GM23338 (cell line): Measurements from ENCODE around the gene NCAPD2. TPM values are rescaled to one million over a fixed set of nuclear protein-coding genes. Genes with fewer than 3 reads are reported as not detected.

Experiments used
- ATAC-seq: fragments of 200-7000 bp; cut with Tn5 transposase; 3 replicates; pipeline ENCODE4 v1.9.1; 2020
- DNase-seq: peaks from one replicate; pipeline ENCODE4 v3.0.0-alpha.2; 2015; ENCODE audit warnings: low spot score
- H2AFZ ChIP-seq: fragments of 200-600 bp; sonication (generic); 2 replicates; pipeline ENCODE4 v1.8.0; 2016; ENCODE audit warnings: antibody characterized with exemption, mild to moderate bottlenecking, moderate library complexity
- H3F3A ChIP-seq: fragments of 200-600 bp; sonication (generic); replicated peaks from 2 replicates; pipeline ENCODE4 v1.8.0; 2017; ENCODE audit warnings: antibody characterized with exemption, mixed run types, low read depth
- H3K27ac ChIP-seq: fragments of 200-600 bp; sonication (generic); 2 replicates; pipeline ENCODE4 v1.6.1; 2016; ENCODE audit warnings: low read depth
- H3K27me3 ChIP-seq: fragments of 200-600 bp; sonication (generic); 2 replicates; pipeline ENCODE4 v1.8.0; 2016; ENCODE audit warnings: mild to moderate bottlenecking, mixed run types, moderate library complexity; ENCODE audit not compliant: insufficient read depth
- H3K36me3 ChIP-seq: fragments of 200-600 bp; sonication (generic); 2 replicates; pipeline ENCODE4 v1.8.0; 2016; ENCODE audit warnings: mild to moderate bottlenecking; ENCODE audit not compliant: insufficient read depth
- H3K4me1 ChIP-seq: fragments of 200-600 bp; sonication (generic); 2 replicates; pipeline ENCODE4 v1.8.0; 2016; ENCODE audit warnings: mild to moderate bottlenecking, moderate library complexity; ENCODE audit not compliant: insufficient read depth
- H3K4me2 ChIP-seq: fragments of 200-600 bp; sonication (generic); 2 replicates; pipeline ENCODE4 v1.7.1; 2017; ENCODE audit warnings: mixed run types
- H3K4me3 ChIP-seq: fragments of 200-600 bp; sonication (generic); 2 replicates; pipeline ENCODE4 v1.6.1; 2016; ENCODE audit warnings: mixed run types
- H3K79me2 ChIP-seq: fragments of 200-600 bp; sonication (generic); replicated peaks from 2 replicates; pipeline ENCODE4 v1.8.0; 2017; ENCODE audit warnings: mild to moderate bottlenecking; ENCODE audit not compliant: insufficient read depth
- H3K9me2 ChIP-seq: fragments of 200-600 bp; sonication (generic); 2 replicates; pipeline ENCODE4 v1.8.0; 2017; ENCODE audit not compliant: insufficient read depth
- H4K20me1 ChIP-seq: fragments of 200-600 bp; sonication (generic); replicated peaks from 2 replicates; pipeline ENCODE4 v1.8.0; 2017; ENCODE audit warnings: mild to moderate bottlenecking; ENCODE audit not compliant: insufficient read depth
- H3K27ac Mint-ChIP-seq: 2 replicates; pipeline ENCODE4 v1.8.0; 2020; ENCODE audit warnings: inconsistent platforms, mild to moderate bottlenecking, moderate library complexity, mixed read lengths
- H3K27me3 Mint-ChIP-seq: 3 replicates; pipeline ENCODE4 v1.8.0; 2022; ENCODE audit warnings: low read depth, mild to moderate bottlenecking, moderate library complexity, mixed read lengths, inconsistent platforms; ENCODE audit not compliant: insufficient read depth, poor library complexity
- H3K36me3 Mint-ChIP-seq: 3 replicates; pipeline ENCODE4 v1.8.0; 2021; ENCODE audit warnings: low read depth, mild to moderate bottlenecking, inconsistent platforms, moderate library complexity, mixed read lengths
- H3K4me1 Mint-ChIP-seq: 3 replicates; pipeline ENCODE4 v1.8.0; 2020; ENCODE audit warnings: mild to moderate bottlenecking, inconsistent platforms, mixed read lengths
- H3K4me3 Mint-ChIP-seq: 3 replicates; pipeline ENCODE4 v1.8.0; 2021; ENCODE audit warnings: moderate library complexity, mild to moderate bottlenecking, inconsistent platforms, mixed read lengths
- H3K9me3 Mint-ChIP-seq: 3 replicates; pipeline ENCODE4 v1.8.0; 2020; ENCODE audit warnings: moderate library complexity, mild to moderate bottlenecking, inconsistent platforms, mixed read lengths
- NANOG ChIP-seq: IDR thresholded peaks from 2 replicates; pipeline ENCODE4 v1.6.1; 2016; ENCODE audit warnings: antibody characterized with exemption, borderline replicate concordance
- STAT1 ChIP-seq: IDR thresholded peaks from one replicate; pipeline ENCODE4 v1.6.1; 2016; ENCODE audit warnings: antibody characterized with exemption; ENCODE audit not compliant: unreplicated experiment
- ZNF114 ChIP-seq: fragments of 250-450 bp; sonication (Bioruptor Pico); IDR thresholded peaks from 2 replicates; pipeline ENCODE4 v1.5.0; 2020; ENCODE audit warnings: mild to moderate bottlenecking, moderate library complexity
- polyA plus RNA-seq: library from polyadenylated mRNA; unstranded; fragments of >200 nt; fragmentation: Nextera tagmentation; extraction: Ambion mirVana; gene quantifications from 2 replicates; pipeline ENCODE4 v1.2.1, GENCODE V29; 2016
- total RNA-seq: library from RNA; depleted of rRNA; stranded (reverse); fragments of >200 nt; shearing (Covaris generic); gene quantifications from 2 replicates; pipeline ENCODE4 v1.2.3, GENCODE V29; 2014
- TF ChIP-seq, protein P1 (sequence below), 2 experiments: fragments of 200-600 bp in 1 of 2; sonication (generic) in 1 of 2; conservative IDR thresholded peaks; 2 replicates each; pipeline versions ENCODE4 v1.5.1 to v1.6.1; 2016 to 2017; ENCODE audit warnings: antibody characterized with exemption in 2 of 2, low read depth in 2 of 2, mild to moderate bottlenecking in 2 of 2, moderate library complexity in 1 of 2
- TF ChIP-seq, protein P2 (sequence below): fragments of 250-450 bp; sonication (Bioruptor Pico); IDR thresholded peaks from 2 replicates; pipeline ENCODE4 v1.5.0; 2020; ENCODE audit warnings: mild to moderate bottlenecking, moderate library complexity
- TF ChIP-seq, protein P3 (sequence below): IDR thresholded peaks from 2 replicates; pipeline ENCODE4 v1.6.1; 2016; ENCODE audit warnings: antibody characterized with exemption

The NCAPD2 gene
- total and polyA plus RNA-seq, 2 experiments from 2014 or later = 34.2 to 217 TPM

DNA sequence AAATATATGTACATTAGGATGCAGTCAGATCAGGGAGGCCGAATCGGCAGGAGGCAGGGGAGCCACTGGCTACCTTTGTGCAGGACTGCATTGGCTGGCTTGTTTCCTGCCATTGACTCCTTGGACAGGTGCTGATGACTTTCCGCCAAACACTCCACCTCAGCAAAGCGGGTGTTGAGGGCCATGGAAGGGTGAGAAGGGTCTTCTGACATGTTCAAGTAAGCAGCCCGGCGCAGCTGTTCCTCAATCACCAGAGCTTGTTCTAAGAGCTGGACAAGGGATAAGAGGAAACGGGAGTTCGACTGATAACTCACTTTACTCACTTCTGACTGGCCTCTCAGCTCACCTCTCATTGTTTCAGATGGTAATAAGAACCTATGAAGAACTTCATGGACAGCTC lies 79.1 kb downstream of the NCAPD2 start:
- Histone ChIP-seq H4K20me1 (peaks cover 9% of the 10 kb centered on the region), H3K27ac (no peak overlapping the region), H2AFZ (no peak overlapping the region), H3K79me2 (0 out of 2 replicates have a peak, but pooled peaks cover 9% of the 10 kb centered on the region), H3K9me2 (no peaks in the 10 kb centered on the region), H3K36me3 (peaks cover 66% of the 10 kb centered on the region), H3K27me3 (no peaks in the 10 kb centered on the region), H3K4me2 (no peak overlapping the region), H3K4me1 (peaks cover 15% of the 10 kb centered on the region), H3F3A (peaks cover 57% of the 10 kb centered on the region), H3K4me3 (no peak overlapping the region)
- DNase-seq (no peak), ATAC-seq (no peak)
- peaks cover 15% of the 10 kb centered on the region for H3K27me3 Mint-ChIP-seq
- H3K4me3 Mint-ChIP-seq = no peak overlapping the region
- peaks cover 90% of the 10 kb centered on the region for H3K36me3 Mint-ChIP-seq
- no peak for TF ChIP-seq NANOG
- no peak for TF ChIP-seq STAT1
- TF ChIP-seq, protein P1, sequence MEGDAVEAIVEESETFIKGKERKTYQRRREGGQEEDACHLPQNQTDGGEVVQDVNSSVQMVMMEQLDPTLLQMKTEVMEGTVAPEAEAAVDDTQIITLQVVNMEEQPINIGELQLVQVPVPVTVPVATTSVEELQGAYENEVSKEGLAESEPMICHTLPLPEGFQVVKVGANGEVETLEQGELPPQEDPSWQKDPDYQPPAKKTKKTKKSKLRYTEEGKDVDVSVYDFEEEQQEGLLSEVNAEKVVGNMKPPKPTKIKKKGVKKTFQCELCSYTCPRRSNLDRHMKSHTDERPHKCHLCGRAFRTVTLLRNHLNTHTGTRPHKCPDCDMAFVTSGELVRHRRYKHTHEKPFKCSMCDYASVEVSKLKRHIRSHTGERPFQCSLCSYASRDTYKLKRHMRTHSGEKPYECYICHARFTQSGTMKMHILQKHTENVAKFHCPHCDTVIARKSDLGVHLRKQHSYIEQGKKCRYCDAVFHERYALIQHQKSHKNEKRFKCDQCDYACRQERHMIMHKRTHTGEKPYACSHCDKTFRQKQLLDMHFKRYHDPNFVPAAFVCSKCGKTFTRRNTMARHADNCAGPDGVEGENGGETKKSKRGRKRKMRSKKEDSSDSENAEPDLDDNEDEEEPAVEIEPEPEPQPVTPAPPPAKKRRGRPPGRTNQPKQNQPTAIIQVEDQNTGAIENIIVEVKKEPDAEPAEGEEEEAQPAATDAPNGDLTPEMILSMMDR (conservative IDR thresholded peaks at IDR 0.05; ENCODE audit: low read depth in 2 of 2) = no peak
- TF ChIP-seq, protein P2, sequence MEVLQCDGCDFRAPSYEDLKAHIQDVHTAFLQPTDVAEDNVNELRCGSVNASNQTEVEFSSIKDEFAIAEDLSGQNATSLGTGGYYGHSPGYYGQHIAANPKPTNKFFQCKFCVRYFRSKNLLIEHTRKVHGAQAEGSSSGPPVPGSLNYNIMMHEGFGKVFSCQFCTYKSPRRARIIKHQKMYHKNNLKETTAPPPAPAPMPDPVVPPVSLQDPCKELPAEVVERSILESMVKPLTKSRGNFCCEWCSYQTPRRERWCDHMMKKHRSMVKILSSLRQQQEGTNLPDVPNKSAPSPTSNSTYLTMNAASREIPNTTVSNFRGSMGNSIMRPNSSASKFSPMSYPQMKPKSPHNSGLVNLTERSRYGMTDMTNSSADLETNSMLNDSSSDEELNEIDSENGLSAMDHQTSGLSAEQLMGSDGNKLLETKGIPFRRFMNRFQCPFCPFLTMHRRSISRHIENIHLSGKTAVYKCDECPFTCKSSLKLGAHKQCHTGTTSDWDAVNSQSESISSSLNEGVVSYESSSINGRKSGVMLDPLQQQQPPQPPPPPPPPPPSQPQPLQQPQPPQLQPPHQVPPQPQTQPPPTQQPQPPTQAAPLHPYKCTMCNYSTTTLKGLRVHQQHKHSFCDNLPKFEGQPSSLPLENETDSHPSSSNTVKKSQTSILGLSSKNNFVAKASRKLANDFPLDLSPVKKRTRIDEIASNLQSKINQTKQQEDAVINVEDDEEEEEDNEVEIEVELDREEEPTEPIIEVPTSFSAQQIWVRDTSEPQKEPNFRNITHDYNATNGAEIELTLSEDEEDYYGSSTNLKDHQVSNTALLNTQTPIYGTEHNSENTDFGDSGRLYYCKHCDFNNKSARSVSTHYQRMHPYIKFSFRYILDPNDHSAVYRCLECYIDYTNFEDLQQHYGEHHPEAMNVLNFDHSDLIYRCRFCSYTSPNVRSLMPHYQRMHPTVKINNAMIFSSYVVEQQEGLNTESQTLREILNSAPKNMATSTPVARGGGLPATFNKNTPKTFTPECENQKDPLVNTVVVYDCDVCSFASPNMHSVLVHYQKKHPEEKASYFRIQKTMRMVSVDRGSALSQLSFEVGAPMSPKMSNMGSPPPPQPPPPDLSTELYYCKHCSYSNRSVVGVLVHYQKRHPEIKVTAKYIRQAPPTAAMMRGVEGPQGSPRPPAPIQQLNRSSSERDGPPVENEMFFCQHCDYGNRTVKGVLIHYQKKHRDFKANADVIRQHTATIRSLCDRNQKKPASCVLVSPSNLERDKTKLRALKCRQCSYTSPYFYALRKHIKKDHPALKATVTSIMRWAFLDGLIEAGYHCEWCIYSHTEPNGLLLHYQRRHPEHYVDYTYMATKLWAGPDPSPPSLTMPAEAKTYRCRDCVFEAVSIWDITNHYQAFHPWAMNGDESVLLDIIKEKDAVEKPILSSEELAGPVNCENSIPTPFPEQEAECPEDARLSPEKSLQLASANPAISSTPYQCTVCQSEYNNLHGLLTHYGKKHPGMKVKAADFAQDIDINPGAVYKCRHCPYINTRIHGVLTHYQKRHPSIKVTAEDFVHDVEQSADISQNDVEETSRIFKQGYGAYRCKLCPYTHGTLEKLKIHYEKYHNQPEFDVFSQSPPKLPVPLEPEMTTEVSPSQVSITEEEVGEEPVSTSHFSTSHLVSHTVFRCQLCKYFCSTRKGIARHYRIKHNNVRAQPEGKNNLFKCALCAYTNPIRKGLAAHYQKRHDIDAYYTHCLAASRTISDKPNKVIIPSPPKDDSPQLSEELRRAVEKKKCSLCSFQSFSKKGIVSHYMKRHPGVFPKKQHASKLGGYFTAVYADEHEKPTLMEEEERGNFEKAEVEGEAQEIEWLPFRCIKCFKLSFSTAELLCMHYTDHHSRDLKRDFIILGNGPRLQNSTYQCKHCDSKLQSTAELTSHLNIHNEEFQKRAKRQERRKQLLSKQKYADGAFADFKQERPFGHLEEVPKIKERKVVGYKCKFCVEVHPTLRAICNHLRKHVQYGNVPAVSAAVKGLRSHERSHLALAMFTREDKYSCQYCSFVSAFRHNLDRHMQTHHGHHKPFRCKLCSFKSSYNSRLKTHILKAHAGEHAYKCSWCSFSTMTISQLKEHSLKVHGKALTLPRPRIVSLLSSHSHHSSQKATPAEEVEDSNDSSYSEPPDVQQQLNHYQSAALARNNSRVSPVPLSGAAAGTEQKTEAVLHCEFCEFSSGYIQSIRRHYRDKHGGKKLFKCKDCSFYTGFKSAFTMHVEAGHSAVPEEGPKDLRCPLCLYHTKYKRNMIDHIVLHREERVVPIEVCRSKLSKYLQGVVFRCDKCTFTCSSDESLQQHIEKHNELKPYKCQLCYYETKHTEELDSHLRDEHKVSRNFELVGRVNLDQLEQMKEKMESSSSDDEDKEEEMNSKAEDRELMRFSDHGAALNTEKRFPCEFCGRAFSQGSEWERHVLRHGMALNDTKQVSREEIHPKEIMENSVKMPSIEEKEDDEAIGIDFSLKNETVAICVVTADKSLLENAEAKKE (CRISPR knock-in tag) = no peak
- no peak for TF ChIP-seq ZNF114 (CRISPR knock-in tag)
- TF ChIP-seq, protein P3, sequence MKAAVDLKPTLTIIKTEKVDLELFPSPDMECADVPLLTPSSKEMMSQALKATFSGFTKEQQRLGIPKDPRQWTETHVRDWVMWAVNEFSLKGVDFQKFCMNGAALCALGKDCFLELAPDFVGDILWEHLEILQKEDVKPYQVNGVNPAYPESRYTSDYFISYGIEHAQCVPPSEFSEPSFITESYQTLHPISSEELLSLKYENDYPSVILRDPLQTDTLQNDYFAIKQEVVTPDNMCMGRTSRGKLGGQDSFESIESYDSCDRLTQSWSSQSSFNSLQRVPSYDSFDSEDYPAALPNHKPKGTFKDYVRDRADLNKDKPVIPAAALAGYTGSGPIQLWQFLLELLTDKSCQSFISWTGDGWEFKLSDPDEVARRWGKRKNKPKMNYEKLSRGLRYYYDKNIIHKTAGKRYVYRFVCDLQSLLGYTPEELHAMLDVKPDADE = no peak
- peaks cover 9% of the 10 kb centered on the region for H3K4me1 Mint-ChIP-seq
- no peaks in the 10 kb centered on the region for H3K9me3 Mint-ChIP-seq
- H3K27ac Mint-ChIP-seq = no peak overlapping the region
